Left lung (tissue), 10 donors: ENCODE data around the gene DYRK2. TPM values are rescaled to one million over a fixed set of nuclear protein-coding genes. Genes with fewer than 3 reads are reported as not detected.

Experiments
- ATAC-seq: fragments of 200-7000 bp; cut with Tn5 transposase; one replicate; pipeline ENCODE4 v1.9.1; 2020; ENCODE audit warnings: moderate library complexity
- DNase-seq, 4 donors: peaks; one replicate each; pipeline ENCODE4 v3.0.0-alpha.2; 2013 to 2020
- H3K27ac ChIP-seq, 2 donors: fragments of 200-600 bp; sonication (generic) in 1 of 2; one replicate each; pipeline versions ENCODE4 v1.5.0 to v1.8.0; 2020 to 2021
- H3K27me3 ChIP-seq, 2 donors: fragments of 200-600 bp; sonication (generic) in 1 of 2; one replicate each; pipeline versions ENCODE4 v1.5.0 to v1.8.0; 2020 to 2021
- H3K36me3 ChIP-seq, 2 donors: fragments of 200-600 bp; sonication (generic) in 1 of 2; one replicate each; pipeline versions ENCODE4 v1.5.0 to v1.8.0; 2020 to 2021
- H3K4me1 ChIP-seq, 2 donors: fragments of 200-600 bp; one replicate each; pipeline ENCODE4 v1.8.0; 2021
- H3K4me3 ChIP-seq, 2 donors: fragments of 200-600 bp; sonication (generic) in 1 of 2; one replicate each; pipeline versions ENCODE4 v1.5.0 to v1.8.0; 2020 to 2021; ENCODE audit warnings: mild to moderate bottlenecking in 1 of 2
- H3K9me3 ChIP-seq, 2 donors: fragments of 200-600 bp; sonication (generic) in 1 of 2; one replicate each; pipeline versions ENCODE4 v1.5.0 to v1.8.0; 2020 to 2021
- intact Hi-C, 2 donors: fragments of 100-400 bp; cut with DNase I; formaldehyde crosslinking; loops; one replicate each; pipeline versions ENCODE4 v1.11.2 to v1.14.2; 2022
- polyA plus RNA-seq, 6 donors: library from polyadenylated mRNA; unstranded; fragments of 120-200 nt; gene quantifications; one replicate each; pipeline ENCODE4 v1.2.1, GENCODE V29; 2013; ENCODE audit not compliant: insufficient read length in 6 of 6
- total RNA-seq, 2 donors: library from RNA; stranded (reverse); fragmentation: NEBNext Ultra II Directional; extraction: Animal tissue kit (Norgen Biotek cat#: 25700); gene quantifications; one replicate each; pipeline ENCODE4 v1.2.1, GENCODE V29; 2021
- TF ChIP-seq, protein P1 (sequence below), 2 donors: fragments of 200-600 bp; sonication (generic) in 1 of 2; IDR thresholded peaks; one replicate each; pipeline versions ENCODE4 v1.5.0 to v1.8.0; 2021; ENCODE audit warnings: antibody characterized with exemption in 2 of 2
- donor health status: DM: no; HTN: yes; CAD: no.
- donor health status: DM: no; HTN: no; CAD: no.

The DYRK2 gene
- total and polyA plus RNA-seq, 8 donors, result 17.4 to 22.8 (median 22.0) TPM

DNA sequence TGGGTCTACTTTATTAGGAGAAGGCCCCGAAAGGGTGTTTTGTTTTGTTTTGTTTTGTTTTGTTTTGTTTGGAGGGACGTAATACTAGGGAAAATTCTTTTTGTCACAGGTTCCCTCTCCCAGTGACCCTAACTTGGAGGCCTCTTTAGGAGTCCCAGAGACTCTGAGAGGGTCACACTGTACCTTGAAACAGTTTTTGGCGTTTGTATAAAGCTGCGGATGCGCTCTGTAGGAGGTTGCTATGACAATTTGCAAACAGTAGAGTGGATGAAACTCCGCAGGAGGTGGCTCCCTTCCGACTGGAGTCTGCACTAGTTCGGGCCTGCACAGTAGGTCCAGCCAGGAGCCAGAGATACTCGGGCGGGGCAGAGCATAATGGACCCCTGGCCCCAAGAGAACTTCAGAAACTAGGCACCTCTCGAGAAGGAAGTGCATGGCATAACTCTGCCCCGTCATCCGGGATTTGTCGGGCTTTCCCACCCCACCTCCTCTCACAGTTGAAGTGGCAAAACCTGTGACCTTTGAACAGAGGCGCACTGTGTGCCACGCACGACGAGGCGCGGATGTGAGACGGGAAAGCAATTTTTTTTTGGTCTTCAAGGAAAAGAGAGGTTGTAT is 1.3 kb upstream of the DYRK2 start:
- Histone ChIP-seq H3K4me1 (peaks cover 0 to 30% of the 10 kb centered on the region in 2 donors), H3K27me3 (peaks cover 0 to 18% of the 10 kb centered on the region in 2 donors), H3K9me3 (no peaks in the 10 kb centered on the region), H3K27ac (peak overlapping the region; percentile 80 to 91), H3K4me3 (peak overlapping the region; percentile 81 to 84), H3K36me3 (no peaks in the 10 kb centered on the region)
- peak in 3 of 4 donors; percentile 39 to 44 (median 41) for DNase-seq
- intact Hi-C loops, result no loop called here
- ATAC-seq, result peak; percentile 4
- TF ChIP-seq, protein P1, sequence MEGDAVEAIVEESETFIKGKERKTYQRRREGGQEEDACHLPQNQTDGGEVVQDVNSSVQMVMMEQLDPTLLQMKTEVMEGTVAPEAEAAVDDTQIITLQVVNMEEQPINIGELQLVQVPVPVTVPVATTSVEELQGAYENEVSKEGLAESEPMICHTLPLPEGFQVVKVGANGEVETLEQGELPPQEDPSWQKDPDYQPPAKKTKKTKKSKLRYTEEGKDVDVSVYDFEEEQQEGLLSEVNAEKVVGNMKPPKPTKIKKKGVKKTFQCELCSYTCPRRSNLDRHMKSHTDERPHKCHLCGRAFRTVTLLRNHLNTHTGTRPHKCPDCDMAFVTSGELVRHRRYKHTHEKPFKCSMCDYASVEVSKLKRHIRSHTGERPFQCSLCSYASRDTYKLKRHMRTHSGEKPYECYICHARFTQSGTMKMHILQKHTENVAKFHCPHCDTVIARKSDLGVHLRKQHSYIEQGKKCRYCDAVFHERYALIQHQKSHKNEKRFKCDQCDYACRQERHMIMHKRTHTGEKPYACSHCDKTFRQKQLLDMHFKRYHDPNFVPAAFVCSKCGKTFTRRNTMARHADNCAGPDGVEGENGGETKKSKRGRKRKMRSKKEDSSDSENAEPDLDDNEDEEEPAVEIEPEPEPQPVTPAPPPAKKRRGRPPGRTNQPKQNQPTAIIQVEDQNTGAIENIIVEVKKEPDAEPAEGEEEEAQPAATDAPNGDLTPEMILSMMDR (IDR thresholded peaks at IDR 0.05), result no peak

- H3K9me3 ChIP-seq, result no peaks in the 10 kb centered on the region
- peaks cover 0 to 34% of the 10 kb centered on the region in 2 donors for H3K4me1 ChIP-seq
- DNase-seq (peak; percentile 82 to 93 (median 86)), ATAC-seq (peak; percentile 82)
- H3K27me3 ChIP-seq, result peaks cover 0 to 18% of the 10 kb centered on the region in 2 donors
- H3K27ac ChIP-seq, result peak overlapping the region; percentile 80 to 91
- H3K36me3 ChIP-seq, result no peaks in the 10 kb centered on the region
- H3K4me3 ChIP-seq, result peak overlapping the region; percentile 81 to 84
- intact Hi-C loops, result no loop called here
- TF ChIP-seq, protein P1 (IDR thresholded peaks at IDR 0.05), result peak in 1 of 2 donors; percentile 19
These were observed 585 bp upstream of the DYRK2 start for GRCh38 chr12:67647799-67648520.

- Histone ChIP-seq H3K36me3 (no peaks in the 10 kb centered on the region), H3K4me3 (peak overlapping the region; percentile 81 to 84), H3K9me3 (no peaks in the 10 kb centered on the region), H3K27me3 (peaks cover 0 to 18% of the 10 kb centered on the region in 2 donors), H3K27ac (peak overlapping the region; percentile 91 to 94), H3K4me1 (peaks cover 5 to 41% of the 10 kb centered on the region in 2 donors)
- ATAC-seq (peak; percentile 25), DNase-seq (no peak)
- intact Hi-C loops, result no loop called here
- TF ChIP-seq, protein P1 (IDR thresholded peaks at IDR 0.05), result no peak
These were observed 670 bp downstream of the DYRK2 start for GRCh38 chr12:67649261-67649569.

- Histone ChIP-seq H3K4me3 (peak overlapping the region; percentile 81 to 84), H3K27me3 (peaks cover 0 to 18% of the 10 kb centered on the region in 2 donors), H3K36me3 (no peaks in the 10 kb centered on the region), H3K27ac (peak overlapping the region; percentile 91 to 94), H3K4me1 (peaks cover 9 to 41% of the 10 kb centered on the region in 2 donors), H3K9me3 (no peaks in the 10 kb centered on the region)
- DNase-seq (peak in 3 of 4 donors; percentile 33 to 81 (median 42)), ATAC-seq (peak; percentile 22)
- TF ChIP-seq, protein P1 (IDR thresholded peaks at IDR 0.05), result no peak
- intact Hi-C loops, result no loop called here
These were observed 1.2 kb downstream of the DYRK2 start for GRCh38 chr12:67649570-67650387.
